K562 (cell line): ENCODE results near the gene PITX1. TPM values are rescaled to one million over a fixed set of nuclear protein-coding genes. Genes with fewer than 3 reads are reported as not detected.

Experiments
- ARID1B ChIP-seq: fragments of 450-650 bp; IDR thresholded peaks from 2 replicates; pipeline ENCODE4 v1.6.1; 2016; ENCODE audit warnings: antibody characterized with exemption, mild to moderate bottlenecking, inconsistent platforms
- CBFA2T3 ChIP-seq: fragments of 450-650 bp; IDR thresholded peaks from 2 replicates; pipeline ENCODE4 v1.6.1; 2017
- CCNT2 ChIP-seq: IDR thresholded peaks from 2 replicates; pipeline ENCODE4 v1.6.1; 2011; ENCODE audit warnings: borderline replicate concordance, low read depth, mild to moderate bottlenecking, moderate library complexity, mixed read lengths, low read length; ENCODE audit not compliant: insufficient read length; ENCODE audit errors: extremely low read depth
- EP400 ChIP-seq: fragments of 450-650 bp; IDR thresholded peaks from 2 replicates; pipeline ENCODE4 v1.6.1; 2017; ENCODE audit warnings: antibody characterized with exemption, mild to moderate bottlenecking, moderate library complexity
- FOSL1 ChIP-seq: fragments of 200-800 bp; sonication (Bioruptor generic); conservative IDR thresholded peaks from 2 replicates; pipeline ENCODE4 v1.6.1; 2016; ENCODE audit warnings: missing genetic modification characterization, missing compliant biosample characterization
- FOXK2 ChIP-seq, 2 experiments: fragments of 450-650 bp; IDR thresholded peaks in 1 of 2; conservative IDR thresholded peaks in 1 of 2; 2 replicates each; pipeline ENCODE4 v1.6.1; 2016; ENCODE audit warnings: low read depth in 2 of 2, mild to moderate bottlenecking in 1 of 2
- HCFC1 ChIP-seq: IDR thresholded peaks from 2 replicates; pipeline ENCODE4 v1.6.1; 2012; ENCODE audit warnings: low read depth, low read length, improper control_type of control experiment
- HMGN3 ChIP-seq: IDR thresholded peaks from 2 replicates; pipeline ENCODE4 v1.6.1; 2011; ENCODE audit warnings: borderline replicate concordance, low read depth, mild to moderate bottlenecking, mixed read lengths, low read length; ENCODE audit not compliant: insufficient read length; ENCODE audit errors: extremely low read depth
- KDM2B ChIP-seq: fragments of 250-450 bp; sonication (Bioruptor Pico); IDR thresholded peaks from 2 replicates; pipeline ENCODE4 v1.8.0; 2021; ENCODE audit warnings: mild to moderate bottlenecking, moderate library complexity
- MECOM ChIP-seq: fragments of 250-450 bp; sonication (Bioruptor Pico); IDR thresholded peaks from 2 replicates; pipeline ENCODE4 v1.8.0; 2022; ENCODE audit warnings: inconsistent platforms
- NR3C1 ChIP-seq: sonication (generic); formaldehyde crosslinking; IDR thresholded peaks from 2 replicates; pipeline ENCODE4 v1.8.1; 2022; ENCODE audit warnings: missing genetic modification reagents
- SMARCC2 ChIP-seq: fragments of 450-650 bp; IDR thresholded peaks from 2 replicates; pipeline ENCODE4 v1.6.1; 2017; ENCODE audit warnings: antibody characterized with exemption, moderate library complexity, mild to moderate bottlenecking, low read depth
- SMARCE1 ChIP-seq: fragments of 450-650 bp; IDR thresholded peaks from 2 replicates; pipeline ENCODE4 v1.7.1; 2016; ENCODE audit warnings: mild to moderate bottlenecking
- SUPT5H ChIP-seq: fragments of 450-650 bp; IDR thresholded peaks from 2 replicates; pipeline ENCODE4 v1.6.1; 2016
- ZNF707 ChIP-seq: fragments of 250-450 bp; sonication (Bioruptor Pico); conservative IDR thresholded peaks from 2 replicates; pipeline ENCODE4 v1.8.0; 2022; ENCODE audit warnings: inconsistent platforms, mild to moderate bottlenecking, moderate library complexity
- polyA plus RNA-seq, 8 experiments: library from polyadenylated mRNA; depleted of rRNA in 4 of 8; stranded (reverse) in 5 of 8; unstranded in 3 of 8; fragments of >200 nt; fragmentation: Nextera tagmentation in 2 of 8; fragmentation: Illumina TruSeq in 1 of 8; extraction: Ambion mirVana in 2 of 8; extraction: Trizol in 1 of 8; gene quantifications; 2 replicates each; pipeline versions ENCODE4 v1.2.1 to v1.2.3, GENCODE V29; 2011 to 2014; ENCODE audit warnings: inconsistent platforms in 1 of 8, missing spikeins in 1 of 8
- total RNA-seq, 7 experiments: library from RNA; depleted of rRNA in 6 of 7; stranded (reverse); fragments of >200 nt in 6 of 7; fragmentation: Illumina TruSeq in 2 of 7; extraction: Trizol in 2 of 7; gene quantifications; 2 replicates each; pipeline versions ENCODE4 v1.2.1 to v1.2.3, GENCODE V29; 2011 to 2021; ENCODE audit warnings: low replicate concordance in 1 of 7
- TF ChIP-seq, protein P1 (sequence below), 3 experiments: fragments of 200-800 bp in 1 of 3; sonication (Bioruptor generic) in 1 of 3; sonication (generic) in 1 of 3; formaldehyde crosslinking in 1 of 3; IDR thresholded peaks; 2 replicates each; pipeline versions ENCODE4 v1.6.1 to v1.8.0; 2016 to 2022; ENCODE audit warnings: mild to moderate bottlenecking in 2 of 3, missing compliant biosample characterization in 2 of 3, missing genetic modification characterization in 2 of 3, missing genetic modification reagents in 1 of 3
- TF ChIP-seq, protein P2 (sequence below), 2 experiments: IDR thresholded peaks; 2 replicates each; pipeline ENCODE4 v1.6.1; 2011; ENCODE audit warnings: borderline replicate concordance in 1 of 2, control low read depth in 1 of 2, low read depth in 1 of 2, low read length in 1 of 2, mild to moderate bottlenecking in 1 of 2, mixed read lengths in 1 of 2, moderate library complexity in 1 of 2; ENCODE audit not compliant: insufficient read depth in 1 of 2, insufficient read length in 1 of 2, poor library complexity in 1 of 2, severe bottlenecking in 1 of 2; ENCODE audit errors: extremely low read depth in 1 of 2
- TF ChIP-seq, protein P3 (sequence below): fragments of 450-650 bp; IDR thresholded peaks from 2 replicates; pipeline ENCODE4 v1.6.1; 2016
- TF ChIP-seq, protein P4 (sequence below): sonication (generic); formaldehyde crosslinking; IDR thresholded peaks from 2 replicates; pipeline ENCODE4 v1.8.0; 2022; ENCODE audit warnings: missing genetic modification reagents, mild to moderate bottlenecking, borderline replicate concordance
- TF ChIP-seq, protein P5 (sequence below), 2 experiments: IDR thresholded peaks; 2 replicates each; pipeline ENCODE4 v1.6.1; 2012; ENCODE audit warnings: improper control_type of control experiment in 2 of 2, low read depth in 2 of 2, low read length in 2 of 2, borderline replicate concordance in 1 of 2

The PITX1 gene
- total and polyA plus RNA-seq, 9 of the 15 experiments (the other 6 are each of a cell fraction or from before 2014, with no cell fraction given), result 0.13 to 88.2 (median 24.9) TPM

DNA sequence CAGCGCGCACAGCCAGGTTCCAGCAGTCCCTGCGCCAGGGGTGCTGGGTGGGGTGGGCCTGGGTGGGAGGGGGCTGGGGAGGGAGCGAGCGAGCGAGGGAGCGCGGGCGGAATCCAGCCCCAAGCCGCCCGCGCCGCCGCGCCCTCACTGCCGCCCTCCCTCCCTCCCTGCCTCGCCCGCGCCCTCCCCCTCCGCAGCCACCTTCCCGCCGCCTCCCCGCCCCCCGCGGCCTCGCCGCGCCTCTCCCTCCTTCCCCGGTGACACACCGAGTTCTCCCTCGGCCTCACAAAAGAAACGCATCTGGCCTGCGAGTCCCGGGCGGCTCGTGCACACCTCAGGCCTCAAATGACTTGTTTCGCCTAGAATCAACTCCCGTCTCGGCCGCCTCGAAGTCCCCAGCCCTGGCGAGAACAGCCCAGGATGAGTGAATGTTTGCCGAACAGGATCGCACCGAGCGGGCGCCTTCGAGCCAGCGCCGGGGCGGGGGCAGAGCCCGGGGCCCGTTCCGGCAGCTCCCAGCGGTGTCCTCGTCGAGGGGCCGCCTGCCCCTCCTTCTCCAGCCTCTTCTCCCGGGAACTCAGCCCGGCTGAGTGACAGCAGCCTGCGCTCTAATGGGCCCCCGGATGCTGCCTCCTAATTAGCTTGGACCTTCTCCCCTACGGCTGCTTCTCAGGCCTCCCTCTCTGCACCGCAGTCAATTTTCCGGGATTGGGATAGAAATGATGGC lies 371 bp upstream of the PITX1 start (continued):
- TF ChIP-seq, protein P1, sequence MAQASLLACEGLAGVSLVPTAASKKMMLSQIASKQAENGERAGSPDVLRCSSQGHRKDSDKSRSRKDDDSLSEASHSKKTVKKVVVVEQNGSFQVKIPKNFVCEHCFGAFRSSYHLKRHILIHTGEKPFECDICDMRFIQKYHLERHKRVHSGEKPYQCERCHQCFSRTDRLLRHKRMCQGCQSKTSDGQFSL (CRISPR knock-in tag; IDR thresholded peaks at IDR 0.05), result no peak
- TF ChIP-seq, protein P1 (tag; IDR thresholded peaks at IDR 0.05), result peak in 1 of 2 experiments; percentile 66; a peak in 1 of 4 replicates
- TF ChIP-seq SMARCC2 (0 out of 2 replicates have a peak, but pooled peaks have one; percentile 23), ARID1B (peak; percentile 53), CBFA2T3 (peak; percentile 36; the same call in 1 of the 2 replicates), SUPT5H (peak; percentile 79), NR3C1 (CRISPR knock-in tag) (no peak; the same call in 1 of the 2 replicates), FOXK2 (conservative IDR thresholded peaks at IDR 0.05 in 1 of 2, IDR thresholded peaks at IDR 0.05 in 1 of 2; ENCODE audit: low read depth in 2 of 2) (no peak), HMGN3 (peak; percentile 67), SMARCE1 (no peak), HCFC1 (no peak; the same call in 1 of the 2 replicates), EP400 (peak; percentile 75), MECOM (0 out of 2 replicates have a peak, but pooled peaks have one; percentile 39), FOSL1 (tag) (peak; percentile 56), ZNF707 (CRISPR knock-in tag) (no peak), KDM2B (CRISPR knock-in tag) (peak; percentile 77; the same call in 1 of the 2 replicates), CCNT2 (peak; percentile 64)
- TF ChIP-seq, protein P2, sequence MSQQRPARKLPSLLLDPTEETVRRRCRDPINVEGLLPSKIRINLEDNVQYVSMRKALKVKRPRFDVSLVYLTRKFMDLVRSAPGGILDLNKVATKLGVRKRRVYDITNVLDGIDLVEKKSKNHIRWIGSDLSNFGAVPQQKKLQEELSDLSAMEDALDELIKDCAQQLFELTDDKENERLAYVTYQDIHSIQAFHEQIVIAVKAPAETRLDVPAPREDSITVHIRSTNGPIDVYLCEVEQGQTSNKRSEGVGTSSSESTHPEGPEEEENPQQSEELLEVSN (IDR thresholded peaks at IDR 0.05; ENCODE audit: borderline replicate concordance in 1 of 2, extremely low read depth in 1 of 2, insufficient read depth in 1 of 2, insufficient read length in 1 of 2, low read depth in 1 of 2, low read length in 1 of 2, poor library complexity in 1 of 2, severe bottlenecking in 1 of 2), result peak; percentile 63 to 82
- TF ChIP-seq, protein P3, sequence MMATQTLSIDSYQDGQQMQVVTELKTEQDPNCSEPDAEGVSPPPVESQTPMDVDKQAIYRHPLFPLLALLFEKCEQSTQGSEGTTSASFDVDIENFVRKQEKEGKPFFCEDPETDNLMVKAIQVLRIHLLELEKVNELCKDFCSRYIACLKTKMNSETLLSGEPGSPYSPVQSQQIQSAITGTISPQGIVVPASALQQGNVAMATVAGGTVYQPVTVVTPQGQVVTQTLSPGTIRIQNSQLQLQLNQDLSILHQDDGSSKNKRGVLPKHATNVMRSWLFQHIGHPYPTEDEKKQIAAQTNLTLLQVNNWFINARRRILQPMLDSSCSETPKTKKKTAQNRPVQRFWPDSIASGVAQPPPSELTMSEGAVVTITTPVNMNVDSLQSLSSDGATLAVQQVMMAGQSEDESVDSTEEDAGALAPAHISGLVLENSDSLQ, result peak; percentile 94
- TF ChIP-seq, protein P4, sequence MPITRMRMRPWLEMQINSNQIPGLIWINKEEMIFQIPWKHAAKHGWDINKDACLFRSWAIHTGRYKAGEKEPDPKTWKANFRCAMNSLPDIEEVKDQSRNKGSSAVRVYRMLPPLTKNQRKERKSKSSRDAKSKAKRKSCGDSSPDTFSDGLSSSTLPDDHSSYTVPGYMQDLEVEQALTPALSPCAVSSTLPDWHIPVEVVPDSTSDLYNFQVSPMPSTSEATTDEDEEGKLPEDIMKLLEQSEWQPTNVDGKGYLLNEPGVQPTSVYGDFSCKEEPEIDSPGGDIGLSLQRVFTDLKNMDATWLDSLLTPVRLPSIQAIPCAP (CRISPR knock-in tag), result no peak
- TF ChIP-seq, protein P5, sequence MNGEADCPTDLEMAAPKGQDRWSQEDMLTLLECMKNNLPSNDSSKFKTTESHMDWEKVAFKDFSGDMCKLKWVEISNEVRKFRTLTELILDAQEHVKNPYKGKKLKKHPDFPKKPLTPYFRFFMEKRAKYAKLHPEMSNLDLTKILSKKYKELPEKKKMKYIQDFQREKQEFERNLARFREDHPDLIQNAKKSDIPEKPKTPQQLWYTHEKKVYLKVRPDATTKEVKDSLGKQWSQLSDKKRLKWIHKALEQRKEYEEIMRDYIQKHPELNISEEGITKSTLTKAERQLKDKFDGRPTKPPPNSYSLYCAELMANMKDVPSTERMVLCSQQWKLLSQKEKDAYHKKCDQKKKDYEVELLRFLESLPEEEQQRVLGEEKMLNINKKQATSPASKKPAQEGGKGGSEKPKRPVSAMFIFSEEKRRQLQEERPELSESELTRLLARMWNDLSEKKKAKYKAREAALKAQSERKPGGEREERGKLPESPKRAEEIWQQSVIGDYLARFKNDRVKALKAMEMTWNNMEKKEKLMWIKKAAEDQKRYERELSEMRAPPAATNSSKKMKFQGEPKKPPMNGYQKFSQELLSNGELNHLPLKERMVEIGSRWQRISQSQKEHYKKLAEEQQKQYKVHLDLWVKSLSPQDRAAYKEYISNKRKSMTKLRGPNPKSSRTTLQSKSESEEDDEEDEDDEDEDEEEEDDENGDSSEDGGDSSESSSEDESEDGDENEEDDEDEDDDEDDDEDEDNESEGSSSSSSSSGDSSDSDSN (IDR thresholded peaks at IDR 0.05; ENCODE audit: borderline replicate concordance in 1 of 2, low read depth in 2 of 2, low read length in 2 of 2), result peak in 1 of 2 experiments; percentile 72; a peak in 3 of 4 replicates
